Fibroblast of mammary gland (primary cell): ENCODE results near the gene SEPHS1.

Experiments used
- DNase-seq: peaks from one replicate; pipeline ENCODE4 v3.0.0-alpha.2; 2010; ENCODE audit warnings: low read depth
- H3K4me3 ChIP-seq: 2 replicates; pipeline ENCODE4 v1.5.1; 2011; ENCODE audit warnings: low read depth, mild to moderate bottlenecking, low read length, moderate library complexity; ENCODE audit not compliant: control insufficient read depth
- TF ChIP-seq, protein P1 (sequence below): conservative IDR thresholded peaks from 2 replicates; pipeline ENCODE4 v1.5.1; 2011; ENCODE audit warnings: low read depth, low read length, inconsistent platforms; ENCODE audit not compliant: control insufficient read depth, insufficient read depth

The SEPHS1 gene

DNA sequence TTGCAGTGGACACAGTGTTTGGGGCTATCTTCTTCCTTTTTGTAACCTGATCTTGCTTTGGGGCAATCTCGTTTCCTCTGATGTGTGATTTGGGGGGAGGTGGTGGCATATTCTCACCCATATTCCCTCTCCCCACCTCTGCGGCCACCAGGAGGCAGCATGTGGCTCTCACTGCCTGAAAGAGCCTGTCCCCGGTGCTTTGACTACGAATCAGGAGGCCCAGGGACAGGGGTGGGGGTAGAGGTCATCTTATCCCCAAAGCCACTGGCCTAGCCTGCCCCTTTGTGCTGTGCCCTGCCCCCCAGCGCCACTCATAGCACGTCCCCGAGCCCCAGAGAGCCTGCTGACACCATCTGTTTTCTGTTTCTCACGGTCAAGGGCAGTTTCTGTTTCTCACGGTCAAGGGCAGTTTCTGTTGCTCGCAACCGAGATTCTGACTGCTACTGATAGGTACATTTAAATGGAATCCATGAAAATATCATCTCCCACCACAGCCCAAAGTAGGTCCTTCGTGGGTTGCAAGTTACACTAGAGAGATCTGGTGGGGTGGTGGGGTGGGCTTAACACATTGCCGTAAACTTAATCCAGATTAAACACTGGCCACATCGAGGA lies 76.4 kb downstream of the SEPHS1 start:
- TF ChIP-seq, protein P1, sequence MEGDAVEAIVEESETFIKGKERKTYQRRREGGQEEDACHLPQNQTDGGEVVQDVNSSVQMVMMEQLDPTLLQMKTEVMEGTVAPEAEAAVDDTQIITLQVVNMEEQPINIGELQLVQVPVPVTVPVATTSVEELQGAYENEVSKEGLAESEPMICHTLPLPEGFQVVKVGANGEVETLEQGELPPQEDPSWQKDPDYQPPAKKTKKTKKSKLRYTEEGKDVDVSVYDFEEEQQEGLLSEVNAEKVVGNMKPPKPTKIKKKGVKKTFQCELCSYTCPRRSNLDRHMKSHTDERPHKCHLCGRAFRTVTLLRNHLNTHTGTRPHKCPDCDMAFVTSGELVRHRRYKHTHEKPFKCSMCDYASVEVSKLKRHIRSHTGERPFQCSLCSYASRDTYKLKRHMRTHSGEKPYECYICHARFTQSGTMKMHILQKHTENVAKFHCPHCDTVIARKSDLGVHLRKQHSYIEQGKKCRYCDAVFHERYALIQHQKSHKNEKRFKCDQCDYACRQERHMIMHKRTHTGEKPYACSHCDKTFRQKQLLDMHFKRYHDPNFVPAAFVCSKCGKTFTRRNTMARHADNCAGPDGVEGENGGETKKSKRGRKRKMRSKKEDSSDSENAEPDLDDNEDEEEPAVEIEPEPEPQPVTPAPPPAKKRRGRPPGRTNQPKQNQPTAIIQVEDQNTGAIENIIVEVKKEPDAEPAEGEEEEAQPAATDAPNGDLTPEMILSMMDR: peak; percentile 39
- no peak overlapping the region for H3K4me3 ChIP-seq
- peak; percentile 8 for DNase-seq

DNA sequence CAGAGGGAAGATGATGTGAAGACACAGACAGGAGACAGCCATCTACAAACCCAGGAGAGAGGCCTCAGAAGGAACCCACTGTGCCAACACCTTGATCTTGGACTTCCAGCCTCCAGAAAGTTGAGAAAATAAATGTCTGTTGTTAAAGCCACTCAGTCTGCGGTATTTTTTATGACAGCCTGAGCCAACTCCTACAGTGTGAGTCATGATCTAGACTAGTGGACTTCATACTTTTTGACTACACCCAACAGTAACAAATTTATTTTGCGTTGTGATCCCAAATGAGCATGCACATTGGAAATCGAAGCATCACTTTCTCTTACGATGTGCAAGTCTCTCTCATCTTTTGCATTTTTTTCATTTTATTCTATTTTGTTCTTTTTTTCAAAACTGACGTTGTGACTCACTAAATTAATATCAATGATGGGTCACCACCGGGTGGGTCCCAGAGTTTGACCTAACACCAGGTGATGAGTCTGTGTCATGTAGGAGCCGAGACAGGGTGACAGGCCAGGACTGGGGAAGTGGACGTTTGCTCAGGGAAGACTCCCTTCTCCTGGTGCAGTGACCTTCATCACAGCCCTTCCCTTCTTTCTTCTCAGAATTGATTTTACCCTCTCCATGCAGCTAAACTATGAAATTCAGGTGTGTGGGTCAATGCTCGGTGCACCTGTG lies 77.1 kb downstream of the SEPHS1 start:
- TF ChIP-seq, protein P1: no peak
- peak; percentile 53 for DNase-seq
- H3K4me3 ChIP-seq: no peak overlapping the region

DNA sequence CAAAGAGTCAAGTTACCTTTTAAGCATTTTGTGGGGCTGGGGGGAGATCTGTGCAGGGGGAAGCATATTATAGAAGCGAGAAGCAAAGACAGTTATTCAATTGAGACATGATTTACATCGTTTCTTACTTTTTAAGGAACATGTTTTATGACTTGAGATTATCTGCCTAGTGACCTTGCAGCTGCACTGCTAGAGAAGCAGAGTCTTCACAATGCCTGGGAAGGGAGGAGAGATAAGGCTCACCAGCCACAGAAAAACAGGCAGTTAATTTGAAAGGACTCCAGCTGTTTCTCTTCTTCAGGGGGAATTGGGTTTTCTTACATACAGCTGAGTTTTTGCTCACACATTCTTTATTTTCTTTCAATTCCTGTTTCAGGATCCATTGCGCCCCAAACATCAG lies 79.3 kb downstream of the SEPHS1 start:
- H3K4me3 ChIP-seq: no peak overlapping the region
- TF ChIP-seq, protein P1: no peak
- DNase-seq: no peak

DNA sequence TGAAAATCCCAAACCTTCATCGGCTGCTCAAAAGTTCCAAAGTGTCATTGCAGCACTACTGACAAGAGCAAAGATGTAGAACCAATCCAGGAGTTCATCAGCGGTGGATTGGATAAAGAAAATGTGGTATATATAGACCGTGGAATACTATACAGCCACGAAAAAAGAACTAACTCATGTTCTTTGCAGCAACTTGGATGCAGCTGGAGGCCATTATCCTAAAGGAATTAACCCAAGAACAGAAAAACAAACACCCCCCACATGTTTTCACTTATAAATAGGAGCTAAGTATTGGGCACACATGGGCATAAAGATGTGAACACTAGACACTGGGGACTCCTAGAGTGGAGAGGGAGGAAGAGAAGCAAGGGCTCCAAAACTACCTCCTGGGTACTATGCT lies 79.8 kb downstream of the SEPHS1 start:
- TF ChIP-seq, protein P1: no peak
- no peak overlapping the region for H3K4me3 ChIP-seq
- no peak for DNase-seq
